Measurements from ENCODE around the gene FGF22. TPM values are rescaled to one million over a fixed set of nuclear protein-coding genes. Genes with fewer than 3 reads are reported as not detected.
A peak's percentile ranks its signal among the peaks of the same experiment; 100 is the strongest.
"Not testable (repeated sequence)": the region's sequence is repeated elsewhere in the genome, so short reads cannot be mapped to it uniquely, and the experiment has no call there.

FGF22 gene
- under 0.01 TPM for total RNA-seq

DNA sequence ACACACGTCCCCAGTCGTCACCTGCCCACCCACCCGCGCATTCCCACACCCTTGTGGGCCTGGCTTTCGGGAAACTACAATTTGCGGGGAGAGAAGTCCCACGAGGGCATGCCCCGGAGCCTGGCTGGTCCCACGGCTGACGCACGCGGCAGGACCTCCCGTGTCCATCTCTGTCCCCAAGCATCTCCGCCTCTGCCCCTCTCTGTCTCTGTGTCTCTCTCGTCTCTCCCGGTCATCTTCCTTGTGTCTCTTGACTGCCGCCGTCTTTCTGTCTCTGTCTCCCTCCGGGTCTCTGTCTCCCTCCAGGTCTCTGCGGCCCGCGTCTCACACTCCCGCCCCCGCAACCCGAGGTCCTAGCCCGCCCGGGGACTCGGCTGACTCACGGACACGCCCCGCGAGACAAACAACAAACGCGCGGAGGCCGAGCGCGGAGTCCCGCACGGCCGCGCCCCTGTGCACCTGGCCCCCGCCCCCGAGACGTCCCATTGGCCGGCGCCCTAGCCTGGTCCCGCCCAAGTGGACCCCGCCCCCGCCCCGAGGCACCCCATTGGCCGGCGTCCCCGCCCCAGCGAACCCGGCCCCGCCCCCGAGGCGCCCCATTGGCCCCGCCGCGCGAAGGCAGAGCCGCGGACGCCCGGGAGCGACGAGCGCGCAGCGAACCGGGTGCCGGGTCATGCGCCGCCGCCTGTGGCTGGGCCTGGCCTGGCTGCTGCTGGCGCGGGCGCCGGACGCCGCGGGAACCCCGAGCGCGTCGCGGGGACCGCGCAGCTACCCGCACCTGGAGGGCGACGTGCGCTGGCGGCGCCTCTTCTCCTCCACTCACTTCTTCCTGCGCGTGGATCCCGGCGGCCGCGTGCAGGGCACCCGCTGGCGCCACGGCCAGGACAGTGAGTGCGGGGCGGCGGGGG lies at the start of gene FGF22:
Gene FGF22 (plus strand): TSS at position 627 of the 908 bp plus-strand sequence. CDS start 47 bp downstream, at position 674.
- DNase-seq (ENCODE audit: low spot score in 2 of 2): peak; percentile 97 to 99
- no peak for FAIRE-seq

DNA sequence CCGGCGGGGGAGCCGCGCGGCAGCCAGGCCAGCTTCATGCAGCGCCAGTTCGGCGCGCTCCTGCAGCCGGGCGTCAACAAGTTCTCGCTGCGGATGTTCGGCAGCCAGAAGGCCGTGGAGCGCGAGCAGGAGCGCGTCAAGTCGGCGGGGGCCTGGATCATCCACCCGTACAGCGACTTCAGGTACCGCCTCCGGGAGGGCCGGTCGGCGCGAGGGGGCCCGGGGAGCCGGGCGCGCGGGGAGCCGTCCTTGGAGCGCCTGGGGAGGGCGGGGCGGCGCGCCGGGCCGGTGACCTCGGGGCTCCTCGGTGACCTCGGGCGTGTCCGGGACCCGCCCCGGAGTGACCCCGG lies 49.3 kb upstream of the FGF22 start:
- FAIRE-seq (no peak), DNase-seq (ENCODE audit: low spot score in 2 of 2) (no peak)

DNA sequence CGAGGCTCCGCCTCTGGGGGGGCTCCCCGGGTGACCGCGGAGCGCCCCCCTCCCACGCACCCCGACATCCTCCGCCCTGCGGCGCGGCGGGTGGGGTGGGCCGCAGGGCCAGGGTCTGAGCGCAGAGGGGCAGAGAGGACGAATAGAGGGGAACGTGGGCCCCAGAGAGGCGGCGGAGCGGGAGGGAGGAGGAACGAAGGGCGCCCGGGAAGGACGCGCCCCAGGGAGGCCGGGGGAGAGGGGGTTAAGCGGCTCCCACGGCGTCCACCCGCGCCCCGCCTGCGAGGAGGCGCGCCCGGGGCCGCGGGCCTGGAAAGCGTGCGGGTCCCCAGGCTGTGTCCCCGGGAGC lies 49.0 kb upstream of the FGF22 start:
- FAIRE-seq (no peak), DNase-seq (ENCODE audit: low spot score in 2 of 2) (no peak)

DNA sequence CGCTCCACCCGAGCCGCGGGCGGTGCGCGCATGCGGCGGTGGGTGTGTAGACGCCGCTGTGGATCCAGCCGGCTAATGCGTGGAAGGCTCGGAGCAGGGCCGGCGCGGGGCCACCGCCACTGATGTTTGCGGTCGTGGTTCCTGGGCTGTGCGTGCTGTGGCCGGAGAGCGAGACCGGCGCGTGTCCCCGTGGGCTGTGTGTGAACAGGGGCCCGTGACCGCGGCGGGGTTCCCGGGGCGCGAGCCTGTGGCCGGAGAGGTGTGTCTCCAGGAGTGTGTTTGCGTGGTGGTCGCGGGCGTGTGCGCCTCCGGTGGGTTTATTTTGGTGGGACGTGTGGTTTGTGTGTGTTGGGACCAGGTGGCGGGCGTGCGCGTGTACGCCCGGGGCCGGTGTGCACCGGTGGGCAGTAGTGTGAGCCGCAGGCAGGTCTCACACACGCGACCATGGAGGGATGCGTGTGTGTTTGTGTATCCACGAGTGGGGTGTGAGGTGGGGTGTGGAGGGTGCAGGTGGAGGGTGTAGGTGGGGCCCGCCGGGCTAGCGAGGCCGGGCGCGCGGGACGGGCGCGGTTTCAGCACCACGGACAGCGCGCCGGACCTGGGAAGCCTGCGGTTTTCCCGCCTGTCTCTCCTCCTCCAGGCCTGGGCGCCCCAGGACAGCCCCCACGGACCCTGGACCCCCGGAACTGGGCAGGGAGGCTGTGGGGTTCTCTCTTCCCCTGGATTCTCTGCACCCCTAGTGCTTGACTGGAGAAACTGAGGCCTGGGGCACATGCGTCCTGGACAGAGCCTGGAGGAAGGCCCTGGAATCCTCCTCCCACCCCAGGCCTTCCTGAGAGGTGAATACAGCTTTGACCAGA lies 48.4 kb upstream of the FGF22 start:
- FAIRE-seq (no peak), DNase-seq (ENCODE audit: low spot score in 2 of 2) (peak in 1 of 2 donors; percentile 72)

DNA sequence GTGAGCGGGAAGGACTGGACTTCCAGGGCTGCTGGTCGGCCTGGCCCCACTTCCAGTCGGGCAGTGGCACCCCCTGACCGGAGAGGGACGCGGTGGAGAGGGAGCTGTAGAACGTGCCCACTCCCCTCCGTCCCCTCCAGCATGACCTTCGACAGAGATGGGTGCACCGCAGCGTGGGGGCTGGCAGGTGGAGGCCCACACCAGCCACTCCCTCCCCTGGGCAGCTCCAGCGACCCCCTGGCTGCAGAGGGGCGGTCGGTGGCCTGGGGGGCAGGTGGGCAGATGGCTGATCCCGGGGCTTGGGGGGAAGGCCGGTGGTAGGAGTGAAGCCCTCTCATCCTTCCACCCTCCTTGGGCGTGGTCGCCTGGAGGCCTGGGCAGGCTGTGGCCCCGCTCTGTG lies 47.6 kb upstream of the FGF22 start:
- DNase-seq (ENCODE audit: low spot score in 2 of 2) (no peak), FAIRE-seq (no peak)

DNA sequence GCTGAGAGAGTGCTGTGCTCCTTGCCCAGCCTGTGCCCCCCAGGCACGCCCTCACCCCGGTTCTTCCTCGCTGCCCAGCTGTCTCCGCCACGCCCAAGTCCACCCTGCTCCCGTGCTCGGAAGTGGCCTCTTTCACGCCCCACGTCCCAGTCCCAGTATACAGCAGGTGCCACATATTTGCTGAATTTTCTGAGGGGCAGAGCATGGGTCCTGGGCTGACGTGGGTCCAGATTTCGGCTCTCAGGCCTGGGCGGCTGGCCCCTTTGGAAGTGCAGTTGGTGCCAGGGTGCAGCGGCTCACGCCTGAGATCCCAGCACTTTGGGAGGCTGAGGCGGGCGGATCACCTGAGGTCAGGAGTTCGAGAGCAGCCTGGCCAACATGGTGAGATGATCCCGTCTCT lies 46.6 kb upstream of the FGF22 start:
- DNase-seq (ENCODE audit: low spot score in 2 of 2) (no peak), FAIRE-seq (no peak)

DNA sequence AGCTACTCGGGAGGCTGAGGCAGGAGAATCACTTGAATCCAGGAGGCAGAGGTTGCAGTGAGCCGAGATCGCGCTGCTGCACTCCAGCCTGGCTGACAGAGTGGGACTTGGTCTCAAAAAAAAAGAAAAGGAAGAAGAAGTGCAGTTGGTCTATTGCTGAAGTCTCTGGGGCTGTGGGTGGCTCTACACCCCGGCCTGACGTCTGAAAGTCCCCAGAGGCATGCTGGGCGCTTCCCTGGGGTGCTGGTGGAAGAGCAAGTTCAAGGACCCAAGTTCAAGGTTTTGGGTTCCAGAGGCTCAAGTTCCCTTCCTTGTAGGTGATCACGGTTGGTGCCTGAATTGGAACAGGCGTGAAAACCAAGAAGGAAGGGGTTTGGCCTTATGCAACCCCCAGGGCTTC lies 46.2 kb upstream of the FGF22 start:
- no peak for DNase-seq (ENCODE audit: low spot score in 2 of 2)
- no peak for FAIRE-seq

DNA sequence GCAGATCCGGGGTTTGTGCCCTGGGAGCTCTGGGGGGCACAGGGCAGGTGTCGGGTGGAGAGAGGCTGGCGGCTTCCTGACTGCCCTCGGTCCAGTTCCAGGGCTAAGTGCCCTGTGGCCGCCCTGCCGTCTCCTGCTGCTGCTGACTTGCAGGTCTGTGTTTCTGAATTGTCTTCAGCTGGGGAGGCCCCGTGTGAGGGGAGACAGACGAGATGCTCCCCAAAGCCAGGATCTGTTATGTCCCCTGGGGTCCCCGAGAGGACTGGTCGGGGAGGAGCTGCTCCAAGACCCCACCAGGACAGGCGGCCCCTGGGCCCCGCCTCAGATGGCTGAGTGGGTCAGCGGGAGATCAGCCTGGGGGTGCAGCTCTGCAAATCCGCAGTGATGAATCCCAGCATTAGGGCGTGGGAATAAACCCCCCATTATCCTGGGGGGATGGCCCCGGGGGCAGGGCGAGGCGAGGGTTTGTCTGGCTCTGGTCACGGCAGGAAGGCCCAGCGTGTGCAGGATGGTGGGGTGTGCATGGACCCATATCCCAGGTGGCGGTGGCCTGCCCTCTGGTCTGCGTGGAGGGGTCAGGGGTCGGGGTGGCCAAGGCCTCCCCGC lies 45.3 kb upstream of the FGF22 start:
- DNase-seq (ENCODE audit: low spot score in 2 of 2) (no peak), FAIRE-seq (no peak)

DNA sequence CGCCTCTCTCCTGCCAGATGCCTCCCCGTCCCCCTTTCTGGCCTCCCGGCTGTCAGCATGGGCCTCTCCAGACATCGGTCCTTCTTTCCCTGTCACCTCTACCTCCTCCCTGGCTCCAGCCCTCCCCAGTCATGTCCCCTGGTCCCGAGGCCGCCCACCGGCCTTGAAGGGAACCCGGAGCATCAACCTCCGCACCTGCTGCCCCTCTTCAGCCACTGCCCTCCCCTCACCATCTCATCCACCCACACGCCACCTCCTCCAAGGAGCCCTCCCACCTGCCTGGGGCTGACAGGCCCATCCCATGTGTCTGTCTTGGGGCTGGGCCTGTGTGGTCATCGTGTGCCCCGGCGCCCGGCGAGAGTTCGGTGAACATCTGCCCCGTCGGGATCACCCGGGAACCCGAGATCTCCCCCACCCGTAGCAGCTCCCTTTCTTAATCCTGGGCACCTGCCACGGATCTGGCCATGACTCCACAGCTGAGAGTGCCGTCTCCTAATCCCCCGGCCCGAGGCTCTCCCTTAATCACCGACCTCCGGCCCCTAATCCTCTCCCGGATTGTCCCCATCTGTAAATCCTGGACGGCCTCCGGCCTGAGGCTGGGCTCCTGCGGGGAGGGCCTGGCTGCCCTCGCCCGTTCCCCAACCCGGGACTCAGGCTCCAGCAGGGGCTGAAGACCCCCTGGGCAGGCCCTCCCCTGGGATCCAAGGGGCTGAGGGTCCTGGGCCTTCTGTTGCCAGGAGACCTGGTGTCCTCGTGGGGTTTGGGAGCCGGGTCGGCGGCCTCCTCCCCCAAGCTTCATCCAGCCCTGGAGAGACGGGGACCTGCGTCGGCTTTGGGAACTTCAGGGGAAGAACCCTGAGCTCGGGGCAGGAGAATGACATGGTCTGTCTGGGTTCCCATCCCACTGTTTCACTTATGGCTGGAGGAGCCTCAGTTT lies 44.1 kb upstream of the FGF22 start:
- FAIRE-seq (no peak), DNase-seq (ENCODE audit: low spot score in 2 of 2) (no peak)

DNA sequence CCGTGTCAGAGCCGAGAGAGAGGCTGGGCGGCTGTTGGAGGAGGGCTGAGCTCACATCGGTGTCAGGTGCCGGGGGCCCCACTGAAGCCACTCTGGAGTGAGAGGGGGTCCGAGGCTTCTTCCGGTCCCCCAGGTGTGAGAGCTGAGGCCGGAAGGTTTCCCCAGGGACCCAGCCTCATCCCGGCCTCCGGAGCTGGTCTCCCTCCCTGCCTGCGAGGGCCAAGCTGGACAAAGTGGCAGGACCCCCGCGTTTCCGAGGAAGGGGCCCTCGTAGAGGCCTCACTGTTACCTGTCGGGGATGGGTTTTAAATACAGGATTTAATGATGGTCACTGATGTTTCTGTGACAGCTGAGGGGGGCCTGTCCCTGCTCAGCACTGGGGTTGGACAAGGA lies 43.4 kb upstream of the FGF22 start:
- no peak for FAIRE-seq

DNA sequence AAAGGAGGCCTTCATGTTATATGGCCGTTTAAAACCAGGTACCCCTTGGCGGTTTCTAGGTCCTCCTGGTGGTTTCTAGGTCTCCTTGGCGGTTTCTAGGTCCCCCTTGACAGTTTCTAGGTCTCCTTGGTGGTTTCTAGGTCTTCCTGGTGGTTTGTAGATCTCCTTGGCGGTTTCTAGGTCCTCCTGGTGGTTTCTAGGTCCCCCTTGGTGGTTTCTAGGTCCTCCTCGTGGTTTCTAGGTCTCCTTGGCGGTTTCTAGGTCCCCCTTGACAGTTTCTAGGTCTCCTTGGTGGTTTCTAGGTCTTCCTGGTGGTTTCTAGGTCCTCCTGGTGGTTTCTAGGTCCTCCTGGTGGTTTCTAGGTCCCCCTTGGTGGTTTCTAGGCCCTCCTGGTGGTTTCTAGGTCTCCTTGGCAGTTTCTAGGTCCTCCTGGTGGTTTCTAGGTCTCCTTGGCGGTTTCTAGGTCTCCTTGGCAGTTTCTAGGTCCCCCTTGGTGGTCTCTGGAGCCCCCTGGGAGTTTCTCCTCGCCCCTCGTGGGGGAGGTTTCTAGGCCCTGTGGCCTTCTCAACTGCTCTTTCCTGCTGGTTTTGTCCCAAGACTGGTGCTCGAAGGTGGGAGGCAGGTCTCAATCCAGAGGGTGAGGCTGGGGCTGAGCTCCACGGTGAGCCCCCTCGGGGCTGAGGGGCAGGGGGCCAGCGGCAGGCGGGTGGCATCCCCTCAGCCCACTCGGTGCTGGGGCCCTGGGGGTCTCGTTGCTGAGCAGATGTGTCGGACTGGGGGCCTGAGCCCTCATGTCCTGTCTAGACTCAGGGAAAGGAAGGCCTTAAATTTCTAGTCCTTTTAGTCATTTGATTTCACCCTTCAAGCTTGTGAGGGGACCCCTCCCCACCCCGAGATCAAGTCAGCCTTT lies 42.0 kb upstream of the FGF22 start:
- DNase-seq (ENCODE audit: low spot score in 2 of 2): no peak
- no peak for FAIRE-seq

More for the DNA sequence above, 43.4 kb upstream of the FGF22 start:
- DNase-seq (ENCODE audit: low spot score in 2 of 2): no peak

DNA sequence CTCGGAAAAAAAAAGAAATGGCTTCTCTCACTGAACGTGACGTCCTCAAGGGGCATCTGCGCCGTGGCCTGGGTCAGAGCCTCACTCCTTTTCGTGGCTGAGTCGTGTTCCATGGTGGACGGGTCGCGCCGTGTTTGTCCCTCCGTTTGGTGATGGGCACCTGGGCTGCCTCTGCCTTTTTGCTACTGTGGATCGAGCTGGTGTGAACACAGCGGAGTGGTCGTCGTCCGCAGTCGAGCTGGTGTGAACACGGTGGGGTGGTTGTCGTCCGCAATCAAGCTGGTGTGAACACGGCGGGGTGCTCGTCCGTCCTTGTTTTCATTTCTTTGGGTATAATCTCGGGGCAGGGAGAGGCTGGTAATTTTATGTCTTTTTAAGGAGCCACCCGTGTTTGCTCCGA lies 38.4 kb upstream of the FGF22 start:
- no peak for DNase-seq (ENCODE audit: low spot score in 2 of 2)
- FAIRE-seq: no peak

DNA sequence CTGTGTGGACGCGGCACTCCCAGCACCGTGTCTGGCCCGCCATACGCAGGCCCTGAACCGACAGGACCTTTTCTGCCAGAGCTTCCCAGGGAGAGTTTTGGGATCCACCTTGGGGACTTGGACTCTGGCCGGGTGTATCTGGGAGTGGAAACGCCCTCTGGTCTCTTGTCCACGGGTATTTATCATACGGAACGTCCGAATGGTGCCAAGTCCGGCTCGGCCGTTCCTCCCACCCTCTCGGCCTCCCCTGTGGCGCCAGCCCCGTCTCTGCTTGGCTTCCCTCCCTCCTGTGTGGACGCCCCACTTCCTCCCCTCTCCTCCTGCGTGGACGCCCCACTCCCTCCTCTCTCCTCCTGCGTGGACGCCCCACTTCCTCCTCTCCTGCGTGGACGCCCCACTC lies 37.9 kb upstream of the FGF22 start:
- DNase-seq (ENCODE audit: low spot score in 2 of 2) (no peak), FAIRE-seq (no peak)

DNA sequence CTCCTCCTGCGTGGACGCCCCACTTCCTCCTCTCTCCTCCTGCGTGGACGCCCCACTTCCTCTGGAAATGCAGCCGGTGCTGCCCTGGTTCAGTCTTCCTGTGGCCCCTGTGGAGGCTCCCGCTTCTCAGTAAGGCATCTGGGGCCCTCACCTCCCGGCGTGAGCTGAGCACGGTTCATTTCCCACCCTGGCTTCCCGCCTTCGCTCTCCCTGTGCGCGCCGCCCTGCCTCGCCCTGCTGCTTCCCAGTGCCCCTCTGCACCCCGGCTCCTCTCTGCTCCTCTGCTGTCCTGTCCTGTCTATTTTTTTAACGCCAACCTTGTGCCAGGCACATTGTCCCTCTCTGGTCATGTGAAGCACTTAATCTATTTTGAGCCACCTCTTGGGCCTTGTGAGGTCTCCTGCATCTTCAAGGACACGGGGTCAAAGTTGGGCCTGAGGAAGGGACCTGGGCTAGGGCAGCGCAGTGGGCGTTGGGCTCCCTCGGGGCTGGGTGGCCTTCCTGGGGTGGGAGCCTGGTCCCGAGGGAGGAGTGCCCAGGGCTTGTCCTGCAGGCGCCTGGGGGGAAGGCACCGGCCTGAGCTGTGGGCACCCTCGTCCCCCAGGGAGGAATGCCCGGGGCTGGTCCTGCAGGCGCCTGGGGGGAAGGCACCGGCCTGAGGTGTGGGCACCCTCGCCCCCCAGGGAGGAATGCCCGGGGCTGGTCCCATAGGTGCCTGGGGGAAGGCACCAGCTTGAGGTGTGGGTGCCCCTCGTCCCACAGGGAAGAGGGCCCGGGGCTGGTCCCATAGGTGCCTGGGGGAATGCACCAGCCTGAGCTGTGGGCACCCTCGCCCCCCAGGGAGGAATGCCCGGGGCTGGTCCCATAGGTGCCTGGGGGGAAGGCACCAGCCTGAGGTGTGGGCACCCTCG lies 37.0 kb upstream of the FGF22 start:
- FAIRE-seq (no peak), DNase-seq (ENCODE audit: low spot score in 2 of 2) (no peak)

DNA sequence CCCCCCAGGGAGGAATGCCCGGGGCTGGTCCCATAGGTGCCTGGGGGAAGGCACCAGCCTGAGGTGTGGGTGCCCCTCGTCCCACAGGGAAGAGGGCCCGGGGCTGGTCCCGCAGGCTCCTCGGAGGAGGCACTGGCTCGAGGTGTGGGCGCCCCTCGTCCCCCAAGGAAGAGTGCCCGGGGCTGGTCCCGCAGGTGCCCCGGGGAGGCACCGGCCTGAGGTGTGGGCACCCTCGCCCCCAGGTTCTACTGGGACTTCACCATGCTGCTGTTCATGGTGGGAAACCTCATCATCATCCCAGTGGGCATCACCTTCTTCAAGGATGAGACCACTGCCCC lies 36.4 kb upstream of the FGF22 start:
- not testable (repeated sequence) for FAIRE-seq; DNase-seq (ENCODE audit: low spot score in 2 of 2)

DNA sequence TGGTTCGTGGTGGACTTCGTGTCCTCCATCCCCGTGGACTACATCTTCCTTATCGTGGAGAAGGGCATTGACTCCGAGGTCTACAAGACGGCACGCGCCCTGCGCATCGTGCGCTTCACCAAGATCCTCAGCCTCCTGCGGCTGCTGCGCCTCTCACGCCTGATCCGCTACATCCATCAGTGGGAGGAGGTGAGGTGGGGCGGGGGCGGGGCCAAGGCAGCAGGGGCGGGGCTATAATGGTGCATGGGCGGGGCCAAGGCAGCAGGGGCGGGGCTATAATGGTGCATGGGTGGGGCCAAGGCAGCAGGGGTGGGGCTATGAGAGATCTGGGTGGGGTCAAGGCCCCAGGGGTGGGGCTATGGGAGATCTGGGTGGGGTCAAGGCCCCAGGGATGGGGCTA lies 35.9 kb upstream of the FGF22 start:
- DNase-seq (ENCODE audit: low spot score in 2 of 2); FAIRE-seq: not testable (repeated sequence)

DNA sequence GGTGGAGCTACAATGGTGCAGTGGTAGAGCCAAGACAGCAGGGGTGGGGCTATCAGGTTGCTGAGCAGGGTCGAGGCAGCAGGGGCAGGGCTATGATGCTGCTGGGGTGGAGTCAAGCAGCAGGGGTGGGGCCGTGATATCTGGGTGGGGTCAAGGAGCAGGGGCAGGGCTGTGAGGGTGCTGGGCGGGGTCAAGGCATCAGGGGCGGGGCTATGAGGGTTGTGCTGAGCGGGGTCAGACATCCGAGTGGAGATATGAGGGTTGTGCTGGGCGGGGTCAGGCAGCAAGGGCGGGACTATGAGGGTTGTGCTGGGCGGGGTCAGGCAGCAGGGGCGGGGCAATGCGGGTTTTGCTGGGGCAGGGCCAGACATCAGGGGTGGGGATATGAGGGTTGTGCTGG lies 35.3 kb upstream of the FGF22 start:
- DNase-seq (ENCODE audit: low spot score in 2 of 2): no peak
- FAIRE-seq: no peak

All from frontal cortex (tissue), 4 donors.